ENCODE data around the gene RAPGEF2.
"Not testable (repeated sequence)": the region's sequence is repeated elsewhere in the genome, so short reads cannot be mapped to it uniquely, and the experiment has no call there.

RAPGEF2 gene, protein sequence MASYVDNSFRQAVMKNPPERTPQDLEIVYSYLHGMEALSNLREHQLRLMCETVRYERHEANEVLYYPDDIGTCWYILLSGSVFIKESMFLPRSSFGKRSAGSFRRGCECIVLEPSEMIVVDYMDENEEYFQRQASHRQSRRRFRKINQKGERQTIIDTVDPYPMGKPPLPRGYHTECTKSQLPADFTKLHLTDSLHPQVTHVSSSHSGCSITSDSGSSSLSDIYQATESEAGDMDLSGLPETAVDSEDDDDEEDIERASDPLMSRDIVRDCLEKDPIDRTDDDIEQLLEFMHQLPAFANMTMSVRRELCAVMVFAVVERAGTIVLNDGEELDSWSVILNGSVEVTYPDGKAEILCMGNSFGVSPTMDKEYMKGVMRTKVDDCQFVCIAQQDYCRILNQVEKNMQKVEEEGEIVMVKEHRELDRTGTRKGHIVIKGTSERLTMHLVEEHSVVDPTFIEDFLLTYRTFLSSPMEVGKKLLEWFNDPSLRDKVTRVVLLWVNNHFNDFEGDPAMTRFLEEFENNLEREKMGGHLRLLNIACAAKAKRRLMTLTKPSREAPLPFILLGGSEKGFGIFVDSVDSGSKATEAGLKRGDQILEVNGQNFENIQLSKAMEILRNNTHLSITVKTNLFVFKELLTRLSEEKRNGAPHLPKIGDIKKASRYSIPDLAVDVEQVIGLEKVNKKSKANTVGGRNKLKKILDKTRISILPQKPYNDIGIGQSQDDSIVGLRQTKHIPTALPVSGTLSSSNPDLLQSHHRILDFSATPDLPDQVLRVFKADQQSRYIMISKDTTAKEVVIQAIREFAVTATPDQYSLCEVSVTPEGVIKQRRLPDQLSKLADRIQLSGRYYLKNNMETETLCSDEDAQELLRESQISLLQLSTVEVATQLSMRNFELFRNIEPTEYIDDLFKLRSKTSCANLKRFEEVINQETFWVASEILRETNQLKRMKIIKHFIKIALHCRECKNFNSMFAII (N-terminal part only)

DNA sequence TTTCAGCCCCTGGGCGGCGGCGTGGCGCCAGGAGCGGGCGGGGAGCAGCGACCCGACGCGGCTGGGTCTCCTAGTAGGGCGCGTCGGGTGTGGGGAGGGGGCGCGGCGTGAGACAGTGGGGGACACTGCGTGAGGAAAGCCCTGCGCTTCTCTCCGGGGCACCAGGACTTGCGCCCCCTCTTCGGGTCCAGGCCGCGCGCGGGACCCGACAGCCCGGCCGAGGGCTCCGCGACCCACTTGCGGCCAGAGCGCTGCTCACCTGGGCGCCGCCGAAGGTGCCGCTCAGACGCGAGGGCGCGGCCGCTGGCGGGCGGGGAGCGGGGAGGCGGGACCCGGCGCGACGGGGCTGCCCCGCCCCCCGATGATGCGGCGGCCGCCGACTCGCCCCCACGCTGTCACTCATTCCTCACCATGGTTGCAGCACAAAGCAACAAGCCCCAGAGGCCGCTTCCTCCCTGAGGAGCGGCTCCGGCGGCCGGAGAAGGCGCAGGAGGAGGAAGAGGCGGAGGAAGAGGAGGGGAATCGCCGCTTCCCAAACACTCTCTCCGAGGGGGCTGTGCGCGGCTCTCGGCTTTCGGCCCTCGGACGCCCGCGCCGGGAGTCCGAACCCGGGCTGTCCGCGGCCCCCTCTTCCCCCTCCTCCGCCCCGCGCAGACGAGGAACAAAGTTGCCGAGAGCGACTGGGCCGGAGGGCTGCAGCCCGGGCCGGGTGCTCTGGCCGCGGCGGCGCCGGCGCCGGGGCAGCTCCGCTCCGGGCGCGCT, at the start of gene RAPGEF2:
TSS of gene RAPGEF2 (plus strand) at position 458 of the 762 bp plus-strand sequence. CDS start 1,084 bp downstream, outside the sequence.
- in situ Hi-C loops (cut with HindIII; ENCODE audit: low sequenced_read_pairs), result no loop called here

- in situ Hi-C loops (cut with HindIII; ENCODE audit: low sequenced_read_pairs), result no loop called here
These were observed 47.0 kb upstream of the RAPGEF2 start for GRCh38 chr4:159055833-159056232.

- in situ Hi-C loops (cut with HindIII; ENCODE audit: low sequenced_read_pairs), result no loop called here
These were observed 42.7 kb upstream of the RAPGEF2 start for GRCh38 chr4:159060161-159060560.

DNA sequence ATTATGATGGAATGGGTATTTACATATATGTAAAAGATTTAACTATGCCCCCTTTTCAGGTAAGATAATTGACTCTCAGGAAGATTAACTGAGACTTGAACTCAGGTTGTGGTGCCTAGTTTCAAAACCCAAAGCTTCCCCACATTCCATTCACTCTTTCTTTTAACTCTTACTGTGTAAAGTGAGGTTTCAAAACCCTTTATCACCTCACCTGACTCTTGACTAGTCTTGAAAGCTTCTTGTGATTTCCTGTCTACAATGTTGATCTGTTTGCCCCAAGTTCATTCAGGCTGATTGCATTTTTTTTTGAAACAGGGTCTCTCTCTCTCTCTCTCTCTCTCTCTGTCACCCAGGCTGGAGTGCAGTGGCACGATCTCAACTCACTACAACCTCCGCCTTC, 40.5 kb upstream of the RAPGEF2 start:
- in situ Hi-C loops (cut with HindIII; ENCODE audit: low sequenced_read_pairs), result no loop called here

GRCh38 chr4:159065513-159066240, 37.2 kb upstream of the RAPGEF2 start:
- in situ Hi-C loops (cut with HindIII; ENCODE audit: low sequenced_read_pairs), result no loop called here

DNA sequence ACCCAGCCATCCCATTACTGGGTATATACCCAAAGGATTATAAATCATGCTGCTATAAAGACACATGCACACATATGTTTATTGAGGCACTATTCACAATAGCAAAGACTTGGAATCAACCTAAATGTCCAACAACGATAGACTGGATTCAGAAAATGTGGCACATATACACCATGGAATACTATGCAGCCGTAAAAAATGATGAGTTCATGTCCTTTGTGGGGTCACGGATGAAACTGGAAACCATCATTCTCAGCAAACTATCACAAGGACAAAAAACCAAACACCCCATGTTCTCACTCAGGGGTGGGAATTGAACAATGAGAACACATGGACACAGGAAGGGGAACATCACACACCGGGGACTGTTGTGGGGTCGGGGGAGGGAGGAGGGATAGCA, 34.7 kb upstream of the RAPGEF2 start:
- in situ Hi-C loops (cut with HindIII; ENCODE audit: low sequenced_read_pairs), result not testable (repeated sequence)

DNA sequence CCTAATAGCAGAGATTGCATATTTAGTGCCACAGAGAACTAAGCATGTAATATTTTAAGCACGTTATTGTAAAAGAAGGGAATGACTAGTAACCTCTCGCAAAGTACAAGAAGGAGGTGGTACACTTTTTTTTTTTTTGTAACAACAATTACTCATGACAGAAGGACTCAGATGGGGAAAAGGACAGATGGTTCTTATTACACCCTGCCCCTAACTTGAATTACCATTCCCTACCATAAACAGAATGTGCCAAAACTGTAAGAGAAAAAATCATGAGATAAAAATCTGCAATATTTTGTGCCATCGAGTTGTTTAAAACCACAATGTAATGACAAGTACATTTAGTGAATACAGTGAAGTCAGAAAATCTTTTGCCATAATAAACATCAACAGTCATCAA, 33.0 kb upstream of the RAPGEF2 start:
- in situ Hi-C loops (cut with HindIII; ENCODE audit: low sequenced_read_pairs), result no loop called here

- in situ Hi-C loops (cut with HindIII; ENCODE audit: low sequenced_read_pairs), result no loop called here
These were observed 32.1 kb upstream of the RAPGEF2 start for GRCh38 chr4:159070742-159071141.

GRCh38 chr4:159071178-159071968, 31.5 kb upstream of the RAPGEF2 start:
- in situ Hi-C loops (cut with HindIII; ENCODE audit: low sequenced_read_pairs), result no loop called here

DNA sequence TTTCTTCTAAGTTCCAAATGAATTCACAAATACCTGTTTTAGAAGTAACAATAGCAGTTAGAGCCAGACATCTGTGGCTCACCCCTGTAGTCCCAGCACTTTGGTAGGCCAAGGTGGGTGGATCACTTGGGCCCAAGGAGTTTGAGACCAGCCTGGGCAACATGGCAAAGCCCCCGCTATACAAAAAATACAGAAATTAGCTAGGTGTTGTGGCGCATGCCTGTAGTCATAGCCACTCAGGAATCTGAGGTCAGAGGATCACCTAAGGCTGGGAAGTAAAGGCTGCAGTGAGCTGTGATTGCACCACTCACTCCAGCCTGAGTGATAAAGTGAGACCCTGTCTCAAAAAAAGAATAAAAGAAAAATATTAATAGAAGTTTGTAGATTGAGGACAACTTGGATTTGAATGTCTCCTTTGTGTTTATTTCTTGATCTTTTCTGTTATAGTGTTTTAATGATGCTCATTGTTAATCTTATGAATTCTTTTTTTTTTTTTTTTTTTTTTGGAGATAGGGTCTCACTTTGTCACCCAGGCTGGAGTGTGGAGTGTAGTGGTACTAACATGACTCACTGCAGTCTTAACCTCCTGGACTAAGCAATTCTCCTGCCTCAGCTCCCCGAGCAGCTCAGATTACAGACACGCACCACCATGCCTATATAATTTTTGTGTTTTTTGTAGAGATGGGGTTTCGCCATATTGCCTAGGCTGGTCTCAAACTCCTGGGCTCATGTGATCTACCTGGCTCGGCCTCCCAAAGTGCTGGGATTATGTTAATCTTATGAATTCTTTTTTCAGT, 30.7 kb upstream of the RAPGEF2 start:
- in situ Hi-C loops (cut with HindIII; ENCODE audit: low sequenced_read_pairs), result no loop called here

DNA sequence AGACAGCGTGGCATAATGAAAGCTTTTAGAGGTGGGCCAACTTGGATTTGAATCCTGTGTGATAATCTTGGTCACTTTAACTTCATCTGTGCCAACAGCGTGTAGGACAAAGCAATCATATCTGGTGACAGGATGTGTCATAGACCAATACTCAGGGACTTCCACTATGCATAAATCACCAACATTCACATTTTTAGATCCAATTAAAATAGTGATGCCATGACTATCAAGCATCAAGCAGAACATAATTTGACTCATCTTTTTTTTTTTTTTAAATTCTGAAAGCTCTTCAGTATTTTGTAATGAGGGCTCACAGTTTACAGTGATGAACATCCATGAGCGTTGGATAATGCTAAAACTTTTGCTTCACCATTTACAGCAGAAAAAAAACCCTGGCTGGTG, 27.3 kb upstream of the RAPGEF2 start:
- in situ Hi-C loops (cut with HindIII; ENCODE audit: low sequenced_read_pairs), result no loop called here

DNA sequence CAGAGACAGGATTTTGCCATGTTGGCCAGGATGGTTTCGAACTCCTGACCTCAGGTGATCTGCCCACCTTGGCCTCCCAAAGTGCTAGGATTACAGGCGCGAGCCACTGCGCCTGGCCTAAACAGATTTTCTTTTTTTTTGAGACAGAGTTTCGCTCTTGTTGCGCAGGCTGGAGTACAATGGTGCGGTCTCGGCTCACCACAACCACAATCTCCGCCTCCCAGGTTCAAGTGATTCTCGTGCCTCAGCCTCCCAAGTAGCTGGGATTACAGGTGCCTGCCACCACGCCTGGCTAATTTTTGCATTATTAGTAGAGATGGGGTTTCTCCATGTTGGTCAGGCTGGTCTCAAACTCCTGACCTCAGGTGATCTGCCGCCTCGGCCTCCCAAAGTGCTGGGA, 25.9 kb upstream of the RAPGEF2 start:
- in situ Hi-C loops (cut with HindIII; ENCODE audit: low sequenced_read_pairs), result not testable (repeated sequence)

DNA sequence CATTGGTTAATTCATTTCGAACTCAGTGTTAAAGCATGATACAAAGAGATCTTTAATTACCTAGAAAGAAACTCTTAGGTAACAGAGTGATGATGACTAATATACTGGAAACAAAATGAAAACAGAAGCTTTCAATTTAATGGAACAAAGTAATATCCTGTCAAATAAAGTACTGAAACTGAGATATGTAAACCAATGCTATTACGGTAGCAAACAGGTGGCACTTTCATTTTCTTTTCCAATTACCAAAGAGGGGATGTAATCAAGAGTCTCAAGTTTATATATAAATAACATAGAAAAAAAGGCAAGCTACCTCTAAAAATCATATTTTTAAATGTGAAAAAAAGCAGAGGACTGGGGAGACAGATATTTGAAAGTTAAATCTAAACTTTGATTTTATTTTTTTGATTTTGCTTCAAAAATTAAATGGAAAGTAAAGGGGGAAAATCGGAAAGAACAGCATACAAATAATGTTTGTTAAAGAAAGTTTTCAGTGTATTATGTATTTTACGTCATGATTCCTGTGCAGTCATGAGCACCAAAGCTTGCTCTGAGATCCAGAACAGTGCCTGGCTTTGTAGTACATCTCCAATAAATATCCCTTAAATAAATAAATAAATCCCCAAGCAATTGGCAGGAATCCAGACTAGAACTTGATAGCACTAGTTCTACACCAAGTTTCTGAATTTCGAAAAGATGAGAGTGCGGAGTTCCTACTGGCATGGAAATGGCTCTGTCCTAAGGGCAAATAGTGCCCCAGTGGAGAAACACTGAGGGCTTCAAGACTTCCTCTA, 25.0 kb upstream of the RAPGEF2 start:
- in situ Hi-C loops (cut with HindIII; ENCODE audit: low sequenced_read_pairs), result no loop called here

GRCh38 chr4:159079074-159079473, 23.8 kb upstream of the RAPGEF2 start:
- in situ Hi-C loops (cut with HindIII; ENCODE audit: low sequenced_read_pairs), result no loop called here

GRCh38 chr4:159086606-159087005, 16.3 kb upstream of the RAPGEF2 start:
- in situ Hi-C loops (cut with HindIII; ENCODE audit: low sequenced_read_pairs), result no loop called here

DNA sequence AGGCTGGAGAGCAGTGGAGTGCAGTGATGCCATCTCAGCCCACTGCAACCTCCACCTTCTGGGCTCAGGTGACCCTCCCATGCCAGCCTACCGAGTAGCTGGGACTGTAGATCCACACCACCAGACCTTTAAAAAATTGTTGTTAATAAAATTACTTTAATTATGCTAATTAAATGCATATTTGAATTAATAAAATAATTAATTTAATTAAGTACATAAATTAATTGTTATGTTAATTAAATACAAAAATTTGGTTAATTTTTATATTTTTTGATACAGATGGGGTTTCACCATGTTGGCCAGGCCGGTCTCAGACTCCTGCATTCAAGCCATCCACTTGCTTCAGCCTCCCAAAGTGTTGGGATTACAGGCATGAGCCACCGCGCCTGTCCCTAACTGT, 12.6 kb upstream of the RAPGEF2 start:
- in situ Hi-C loops (cut with HindIII; ENCODE audit: low sequenced_read_pairs), result no loop called here

DNA sequence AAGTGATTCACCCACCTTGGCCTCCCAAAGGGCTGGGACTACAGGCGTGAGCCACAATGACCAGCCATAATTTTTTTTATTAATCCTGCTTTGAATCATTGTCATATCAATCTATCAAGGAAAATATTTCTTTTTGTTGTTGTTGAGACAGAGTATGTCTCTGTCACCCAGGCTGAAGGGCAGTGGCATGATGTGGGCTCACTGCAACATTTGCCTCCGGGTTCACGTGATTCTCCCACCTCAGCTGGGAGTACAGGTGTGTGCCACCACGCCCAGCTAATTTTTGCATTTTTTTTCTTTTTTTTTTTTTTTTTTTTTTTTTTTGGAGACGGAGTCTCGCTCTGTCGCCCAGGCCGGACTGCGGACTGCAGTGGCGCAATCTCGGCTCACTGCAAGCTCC, 8.7 kb upstream of the RAPGEF2 start:
- in situ Hi-C loops (cut with HindIII; ENCODE audit: low sequenced_read_pairs), result not testable (repeated sequence)

DNA sequence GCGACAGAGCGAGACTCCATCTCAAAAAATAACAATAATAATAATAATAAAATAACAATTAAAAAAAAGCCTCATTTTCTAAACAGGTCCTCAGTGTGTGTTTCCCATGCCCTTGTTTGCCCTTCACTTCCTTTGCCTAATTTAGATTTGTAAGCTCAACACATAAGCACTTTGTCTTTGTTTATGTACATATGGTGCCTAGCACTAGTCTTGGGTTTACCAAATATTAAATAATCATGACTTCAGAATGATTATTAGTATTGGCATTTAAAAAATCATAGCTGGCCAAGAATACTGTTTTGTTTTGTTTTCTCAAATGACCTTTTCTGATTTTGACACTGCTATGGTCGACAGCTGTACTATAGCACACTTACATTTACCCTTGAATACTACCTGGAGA, 6.4 kb upstream of the RAPGEF2 start:
- in situ Hi-C loops (cut with HindIII; ENCODE audit: low sequenced_read_pairs), result no loop called here

Measured in DLD1 (cell line).